HFFc6 (cell line): Measurements from ENCODE around the gene SMIM27. TPM values are rescaled to one million over a fixed set of nuclear protein-coding genes. Genes with fewer than 3 reads are reported as not detected.

Source experiments
- DNase-seq: peaks from one replicate; pipeline ENCODE4 v3.0.0-alpha.2; 2018
- H3K27ac Mint-ChIP-seq: 2 replicates; pipeline ENCODE4 v1.8.0; 2020; ENCODE audit warnings: mild to moderate bottlenecking, mixed read lengths
- H3K27me3 Mint-ChIP-seq: 2 replicates; pipeline ENCODE4 v1.8.0; 2021; ENCODE audit warnings: mild to moderate bottlenecking, moderate library complexity, mixed read lengths; ENCODE audit not compliant: insufficient read depth
- H3K36me3 Mint-ChIP-seq: 2 replicates; pipeline ENCODE4 v1.8.0; 2021; ENCODE audit warnings: low read depth, mixed read lengths
- H3K4me1 Mint-ChIP-seq: 2 replicates; pipeline ENCODE4 v1.8.0; 2020; ENCODE audit warnings: low read depth, mixed read lengths
- H3K4me3 Mint-ChIP-seq: 2 replicates; pipeline ENCODE4 v1.8.0; 2020; ENCODE audit warnings: mild to moderate bottlenecking, moderate library complexity, mixed read lengths
- H3K9me3 Mint-ChIP-seq: 2 replicates; pipeline ENCODE4 v1.8.0; 2020; ENCODE audit warnings: mild to moderate bottlenecking, mixed read lengths
- total RNA-seq, 6 experiments: library from RNA; stranded (reverse); fragmentation: NEBNext Ultra II Directional; extraction: Animal tissue kit (Norgen Biotek cat#: 25700); gene quantifications; 2 replicates in 1 of 6; 3 replicates in 5 of 6; pipeline ENCODE4 v1.2.3, GENCODE V29; 2021
- TF ChIP-seq, protein P1 (sequence below): fragments of 200-600 bp; sonication (generic); IDR thresholded peaks from 2 replicates; pipeline ENCODE4 v1.5.0; 2021; ENCODE audit warnings: antibody characterized with exemption, mild to moderate bottlenecking

The SMIM27 gene
- total RNA-seq, 6 experiments from 2014 or later: 11.4 to 16.8 (median 14.0) TPM

DNA sequence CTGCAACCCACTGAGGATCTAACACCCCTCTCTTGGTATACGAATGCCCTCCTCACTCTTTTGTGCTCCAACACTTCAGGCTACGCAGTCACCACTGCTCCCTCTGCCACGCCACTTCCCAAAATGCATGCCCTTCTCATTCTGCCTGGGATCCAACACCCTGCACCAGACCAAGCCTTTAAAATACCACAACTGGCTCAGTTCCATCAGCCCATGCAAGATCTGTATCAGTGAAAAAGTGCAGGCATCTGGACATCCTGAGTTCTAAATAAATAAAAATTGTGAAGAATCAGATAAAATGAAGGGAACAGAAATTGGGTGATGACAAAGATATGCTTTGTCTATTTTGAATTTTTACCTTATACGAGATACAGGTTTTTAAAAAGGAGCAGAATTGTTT, 18.1 kb downstream of the SMIM27 start:
- Mint-ChIP-seq H3K4me3 (no peak overlapping the region), H3K4me1 (peaks cover 21% of the 10 kb centered on the region), H3K27me3 (no peaks in the 10 kb centered on the region), H3K9me3 (no peaks in the 10 kb centered on the region), H3K36me3 (peaks cover 4% of the 10 kb centered on the region), H3K27ac (no peak overlapping the region)
- TF ChIP-seq, protein P1, sequence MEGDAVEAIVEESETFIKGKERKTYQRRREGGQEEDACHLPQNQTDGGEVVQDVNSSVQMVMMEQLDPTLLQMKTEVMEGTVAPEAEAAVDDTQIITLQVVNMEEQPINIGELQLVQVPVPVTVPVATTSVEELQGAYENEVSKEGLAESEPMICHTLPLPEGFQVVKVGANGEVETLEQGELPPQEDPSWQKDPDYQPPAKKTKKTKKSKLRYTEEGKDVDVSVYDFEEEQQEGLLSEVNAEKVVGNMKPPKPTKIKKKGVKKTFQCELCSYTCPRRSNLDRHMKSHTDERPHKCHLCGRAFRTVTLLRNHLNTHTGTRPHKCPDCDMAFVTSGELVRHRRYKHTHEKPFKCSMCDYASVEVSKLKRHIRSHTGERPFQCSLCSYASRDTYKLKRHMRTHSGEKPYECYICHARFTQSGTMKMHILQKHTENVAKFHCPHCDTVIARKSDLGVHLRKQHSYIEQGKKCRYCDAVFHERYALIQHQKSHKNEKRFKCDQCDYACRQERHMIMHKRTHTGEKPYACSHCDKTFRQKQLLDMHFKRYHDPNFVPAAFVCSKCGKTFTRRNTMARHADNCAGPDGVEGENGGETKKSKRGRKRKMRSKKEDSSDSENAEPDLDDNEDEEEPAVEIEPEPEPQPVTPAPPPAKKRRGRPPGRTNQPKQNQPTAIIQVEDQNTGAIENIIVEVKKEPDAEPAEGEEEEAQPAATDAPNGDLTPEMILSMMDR: no peak
- no peak for DNase-seq

DNA sequence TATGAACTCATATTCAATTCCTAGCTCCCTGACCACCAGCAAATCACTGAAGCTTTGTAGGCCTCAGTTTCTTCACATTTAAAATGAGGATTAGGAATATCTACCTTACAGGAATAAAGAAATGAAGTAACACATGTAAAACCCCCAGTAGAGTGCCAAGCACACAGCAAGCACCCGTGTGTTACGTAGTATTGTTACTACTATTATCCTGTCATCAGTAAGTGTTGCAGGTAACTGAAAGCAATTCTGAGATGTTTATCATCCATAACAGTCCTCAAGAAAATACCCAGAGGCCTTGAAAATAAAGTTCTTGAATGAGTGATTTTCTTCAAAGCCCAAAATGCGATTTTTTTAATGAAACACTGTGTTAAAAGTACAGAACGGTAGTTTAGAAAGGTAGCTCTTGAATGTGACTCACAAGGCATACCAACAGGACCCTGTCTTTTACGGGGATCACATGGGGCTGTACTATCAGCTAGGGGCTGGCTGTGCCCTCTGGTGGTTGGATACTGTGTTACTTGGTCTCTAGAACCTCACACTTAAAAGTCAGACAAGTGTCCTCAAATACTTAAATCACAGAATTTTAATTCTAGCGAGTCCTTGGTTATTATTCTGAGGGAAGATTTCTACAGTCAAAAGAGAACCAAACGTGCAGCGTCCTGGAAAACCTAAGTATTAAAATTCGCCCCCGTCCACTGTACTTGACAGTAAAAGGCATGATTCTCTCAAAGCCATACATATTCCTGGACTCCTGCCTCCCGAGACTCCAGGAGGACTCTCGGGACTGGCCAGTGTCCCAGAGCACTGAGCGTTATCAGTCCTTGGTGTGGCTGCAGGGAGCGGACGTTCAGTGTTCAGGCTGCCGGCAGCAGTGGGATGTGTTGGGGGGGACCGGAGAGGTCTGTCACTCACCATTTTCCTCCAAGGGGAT, 20.1 kb downstream of the SMIM27 start:
- TF ChIP-seq, protein P1: peak; percentile 89
- Mint-ChIP-seq H3K36me3 (no peaks in the 10 kb centered on the region; the same call in 1 of the 2 replicates), H3K27ac (peak overlapping the region; percentile 95), H3K27me3 (no peaks in the 10 kb centered on the region), H3K4me3 (peak overlapping the region; percentile 99), H3K9me3 (no peaks in the 10 kb centered on the region), H3K4me1 (peaks cover 25% of the 10 kb centered on the region)
- DNase-seq: peak; percentile 75

DNA sequence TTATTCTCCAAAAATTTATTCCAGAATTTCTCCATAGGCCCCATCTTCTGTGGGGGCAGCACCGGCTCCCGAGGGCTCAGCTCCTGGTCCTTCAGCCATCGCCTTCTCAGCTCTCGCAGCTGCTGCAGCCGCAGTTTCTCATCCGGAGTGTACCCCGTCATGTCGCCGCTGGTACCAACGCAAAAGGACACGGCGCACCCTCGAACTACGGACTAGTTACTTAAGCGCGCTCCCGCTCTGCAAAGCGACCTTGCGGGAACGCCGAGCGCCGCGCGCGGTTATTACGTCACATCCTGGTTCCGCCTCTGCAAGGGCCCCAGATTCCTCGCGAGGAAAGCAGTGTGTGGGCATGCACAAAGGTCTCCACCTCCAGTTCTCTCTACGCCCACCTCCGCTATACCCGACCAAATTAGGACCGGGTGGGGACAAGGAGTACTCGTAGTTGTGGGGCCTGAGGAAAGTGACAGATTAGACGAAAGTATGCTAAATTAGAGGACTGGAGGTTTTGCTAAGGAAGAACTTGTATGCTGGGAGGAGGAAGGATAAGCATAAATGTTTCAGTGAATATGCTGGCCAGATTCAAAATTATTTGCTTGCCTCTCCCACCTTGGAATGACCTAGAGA, 20.9 kb downstream of the SMIM27 start, which contains the start of gene NDUFB6:
Gene NDUFB6, minus strand, starts transcription at position 260 of the 624 bp plus-strand sequence. Its CDS starts 99 bp downstream, at position 161.
- no peaks in the 10 kb centered on the region for H3K9me3 Mint-ChIP-seq
- H3K36me3 Mint-ChIP-seq: no peaks in the 10 kb centered on the region; the same call in 1 of the 2 replicates
- H3K27ac Mint-ChIP-seq: peak within 1 kb of the TSS; percentile 95

DNA sequence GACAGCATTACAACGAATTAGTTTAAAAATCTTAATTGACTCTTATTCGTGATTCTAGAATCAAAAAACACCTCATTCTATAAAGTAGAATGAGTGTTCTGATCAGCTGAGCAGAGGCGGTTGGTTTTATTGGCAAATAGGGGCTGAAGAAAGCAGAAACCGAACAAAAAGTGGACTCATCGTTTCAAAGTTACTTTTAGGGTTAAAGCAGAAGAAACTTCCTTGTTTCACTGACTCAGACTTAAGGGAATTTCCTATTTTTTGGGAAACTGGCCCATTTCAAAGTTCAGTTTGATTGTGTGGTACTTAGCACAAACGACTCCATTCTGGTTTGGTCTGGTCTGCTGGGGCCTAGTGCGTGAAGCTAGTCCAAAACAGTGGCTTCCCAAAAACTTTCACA, 21.7 kb downstream of the SMIM27 start:
- H3K36me3 Mint-ChIP-seq: no peaks in the 10 kb centered on the region; the same call in 1 of the 2 replicates
- peaks cover 4% of the 10 kb centered on the region; the same call in 1 of the 2 replicates for H3K27me3 Mint-ChIP-seq
- peak overlapping the region; percentile 99 for H3K4me3 Mint-ChIP-seq
- TF ChIP-seq, protein P1: no peak
- no peak for DNase-seq
- peaks cover 25% of the 10 kb centered on the region for H3K4me1 Mint-ChIP-seq
- peak overlapping the region; percentile 95; the same call in 1 of the 2 replicates for H3K27ac Mint-ChIP-seq
- H3K9me3 Mint-ChIP-seq: no peaks in the 10 kb centered on the region

More for the DNA sequence above, 20.9 kb downstream of the SMIM27 start, which contains the start of gene NDUFB6:
- DNase-seq: peak; percentile 86
- H3K4me3 Mint-ChIP-seq: peak within 1 kb of the TSS; percentile 99
- TF ChIP-seq, protein P1: no peak
- H3K27me3 Mint-ChIP-seq: no peaks in the 10 kb centered on the region; the same call in 1 of the 2 replicates
- peaks cover 25% of the 10 kb centered on the region for H3K4me1 Mint-ChIP-seq

DNA sequence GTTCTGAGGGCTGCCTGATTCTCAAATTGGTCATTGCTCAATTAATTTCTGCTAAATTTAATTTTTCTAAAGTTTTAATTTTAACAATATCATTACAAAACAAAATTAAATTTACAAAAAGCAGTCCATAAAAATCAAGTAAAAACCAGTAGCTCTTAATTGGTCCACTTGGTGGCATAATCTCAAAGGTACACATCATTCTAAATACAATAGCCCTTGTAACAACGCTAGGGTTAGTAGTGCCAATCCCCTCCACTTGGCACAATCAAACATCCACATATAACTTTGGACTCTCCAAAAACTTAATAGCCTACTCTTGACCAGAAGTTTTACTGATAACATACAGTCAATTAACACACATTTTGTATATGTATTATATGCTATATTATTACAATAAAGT, 22.7 kb downstream of the SMIM27 start:
- Mint-ChIP-seq H3K9me3 (no peaks in the 10 kb centered on the region), H3K36me3 (no peaks in the 10 kb centered on the region; the same call in 1 of the 2 replicates), H3K4me3 (no peak overlapping the region), H3K4me1 (peaks cover 33% of the 10 kb centered on the region), H3K27ac (no peak overlapping the region), H3K27me3 (peaks cover 4% of the 10 kb centered on the region; the same call in 1 of the 2 replicates)
- no peak for DNase-seq
- TF ChIP-seq, protein P1: peak; percentile 30
